ENCODE data around the gene PDE1C.
A peak's percentile ranks its signal among the peaks of the same experiment; 100 is the strongest.

PDE1C gene

GRCh38 chr7:31747553-31747952 is 322.7 kb downstream of the PDE1C start:
- no peak for TF ChIP-seq CTCF (IDR thresholded peaks at IDR 0.05; ENCODE audit: low read depth, low read length)
- no peak overlapping the region for H3K4me3 ChIP-seq (ENCODE audit: low read depth, low read length)

GRCh38 chr7:31744294-31744874 is 325.8 kb downstream of the PDE1C start:
- no peak overlapping the region for H3K4me3 ChIP-seq (ENCODE audit: low read depth, low read length)
- peak; percentile 55 for TF ChIP-seq CTCF (IDR thresholded peaks at IDR 0.05; ENCODE audit: low read depth, low read length)

GRCh38 chr7:31741852-31742251 is 328.4 kb downstream of the PDE1C start:
- H3K4me3 ChIP-seq (ENCODE audit: low read depth, low read length), result no peak overlapping the region
- no peak for TF ChIP-seq CTCF (IDR thresholded peaks at IDR 0.05; ENCODE audit: low read depth, low read length)

- no peak overlapping the region for H3K4me3 ChIP-seq (ENCODE audit: low read depth, low read length)
- TF ChIP-seq CTCF (IDR thresholded peaks at IDR 0.05; ENCODE audit: low read depth, low read length), result peak; percentile 70
Observed at GRCh38 chr7:31735991-31736982, 333.9 kb downstream of the PDE1C start.

- H3K4me3 ChIP-seq (ENCODE audit: low read depth, low read length), result no peak overlapping the region
- no peak for TF ChIP-seq CTCF (IDR thresholded peaks at IDR 0.05; ENCODE audit: low read depth, low read length)
Observed at GRCh38 chr7:31734456-31734855, 335.8 kb downstream of the PDE1C start.

GRCh38 chr7:31729195-31729804 is 340.9 kb downstream of the PDE1C start:
- TF ChIP-seq CTCF (IDR thresholded peaks at IDR 0.05; ENCODE audit: low read depth, low read length), result no peak
- H3K4me3 ChIP-seq (ENCODE audit: low read depth, low read length), result no peak overlapping the region

- TF ChIP-seq CTCF (IDR thresholded peaks at IDR 0.05; ENCODE audit: low read depth, low read length), result no peak
- H3K4me3 ChIP-seq (ENCODE audit: low read depth, low read length), result no peak overlapping the region
Observed at GRCh38 chr7:31724696-31725095, 345.5 kb downstream of the PDE1C start.
